Activated CD4-positive, alpha-beta T cell treated with anti-CD3 and anti-CD28 coated beads for 4 hours (primary cell): ENCODE results near the gene UTF1.
"Not testable (repeated sequence)": the region's sequence is repeated elsewhere in the genome, so short reads cannot be mapped to it uniquely, and the experiment has no call there.

Experiments
- DNase-seq, 2 donors: peaks; one replicate each; pipeline ENCODE4 v3.0.0-alpha.2; 2020

UTF1 gene

GRCh38 chr10:133210398-133211140 is 19.4 kb upstream of the UTF1 start:
- no peak for DNase-seq

DNA sequence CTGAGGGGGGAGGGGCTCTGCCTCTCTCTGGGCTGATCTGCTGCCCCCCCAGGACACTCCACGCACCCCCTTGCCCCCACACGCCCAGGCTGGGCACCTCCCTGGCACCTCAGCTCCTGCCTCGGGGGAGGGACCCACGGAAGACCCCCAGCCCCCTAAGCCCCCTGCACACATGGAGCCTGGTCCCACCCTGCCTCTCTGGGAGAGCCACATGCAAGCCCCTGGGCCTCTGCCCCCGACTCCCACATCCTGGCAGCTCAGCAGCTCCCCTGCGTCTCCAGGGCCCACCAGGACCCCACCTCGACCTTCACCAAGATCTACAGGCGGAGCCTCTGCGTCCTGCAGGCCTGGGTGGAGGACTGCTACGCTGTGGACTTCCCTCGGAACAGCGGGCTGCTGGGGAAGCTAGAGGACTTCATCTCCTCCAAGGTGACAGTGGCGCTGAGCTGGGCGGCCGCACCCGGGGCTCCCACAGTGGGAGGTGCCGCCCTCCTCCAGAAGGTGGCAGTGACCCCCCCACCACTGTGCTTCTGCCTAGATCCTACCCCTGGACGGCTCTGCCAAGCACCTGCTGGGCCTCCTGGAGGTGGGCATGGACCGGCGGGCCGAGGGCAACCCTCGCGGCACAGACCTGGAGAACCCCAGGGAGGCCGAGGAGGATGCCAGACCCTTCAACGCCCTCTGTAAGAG is 18.7 kb upstream of the UTF1 start:
- DNase-seq, result no peak

- no peak for DNase-seq
These were observed 17.8 kb upstream of the UTF1 start for GRCh38 chr10:133211959-133212852.

DNA sequence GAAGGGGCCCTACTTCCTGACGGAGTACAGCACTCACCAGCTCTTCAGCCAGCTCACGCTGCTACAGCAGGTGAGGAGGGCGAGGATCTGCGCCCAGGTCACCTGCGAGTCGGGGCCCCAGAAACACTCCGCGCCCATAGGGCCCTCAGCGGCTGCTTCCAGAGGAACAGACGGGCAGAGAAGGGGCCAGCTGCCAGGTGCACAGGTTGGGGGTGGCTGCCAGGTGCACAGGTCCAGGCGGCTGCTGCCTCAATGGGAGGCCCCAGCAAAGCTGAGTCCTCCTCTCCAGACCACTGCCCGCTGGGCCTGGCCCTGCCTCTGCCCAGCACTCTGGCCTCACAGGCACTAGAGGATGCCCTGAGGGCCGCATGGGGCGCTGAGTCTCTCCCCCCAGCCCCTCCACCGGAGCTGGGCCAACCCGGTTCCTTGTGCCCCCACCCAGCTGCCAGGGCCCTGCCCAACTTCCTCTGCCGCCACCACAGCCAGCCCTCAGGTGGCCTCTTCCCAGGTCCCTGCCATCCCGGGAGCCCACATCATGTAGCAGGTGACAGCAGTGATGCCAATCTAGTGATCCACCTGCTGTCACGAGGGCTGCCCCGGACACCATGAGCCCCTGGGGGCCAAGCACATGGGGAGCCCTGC is 17.0 kb upstream of the UTF1 start:
- no peak for DNase-seq

GRCh38 chr10:133213641-133214467 is 16.2 kb upstream of the UTF1 start:
- no peak for DNase-seq

GRCh38 chr10:133214468-133215410 is 15.3 kb upstream of the UTF1 start:
- DNase-seq, result no peak

DNA sequence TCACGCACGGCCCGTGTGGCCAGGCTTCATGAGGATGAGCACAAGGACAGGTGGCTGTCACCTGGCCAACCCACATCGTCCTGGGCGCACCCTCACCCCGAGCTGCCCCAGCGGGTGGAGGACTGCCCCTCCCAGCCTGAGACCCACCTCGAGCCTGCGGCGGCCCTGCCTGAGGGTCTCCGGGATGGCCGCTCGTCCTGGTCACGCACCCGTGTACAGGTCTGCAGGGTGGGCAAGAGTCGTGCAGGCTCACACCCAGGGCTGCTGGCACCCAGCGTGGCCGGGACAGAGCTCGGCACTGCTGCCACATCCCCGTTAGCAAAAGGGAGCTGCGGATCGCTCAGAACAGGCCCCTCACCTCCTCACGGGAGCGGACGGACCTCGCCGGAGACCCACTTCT is 14.4 kb upstream of the UTF1 start:
- no peak for DNase-seq

DNA sequence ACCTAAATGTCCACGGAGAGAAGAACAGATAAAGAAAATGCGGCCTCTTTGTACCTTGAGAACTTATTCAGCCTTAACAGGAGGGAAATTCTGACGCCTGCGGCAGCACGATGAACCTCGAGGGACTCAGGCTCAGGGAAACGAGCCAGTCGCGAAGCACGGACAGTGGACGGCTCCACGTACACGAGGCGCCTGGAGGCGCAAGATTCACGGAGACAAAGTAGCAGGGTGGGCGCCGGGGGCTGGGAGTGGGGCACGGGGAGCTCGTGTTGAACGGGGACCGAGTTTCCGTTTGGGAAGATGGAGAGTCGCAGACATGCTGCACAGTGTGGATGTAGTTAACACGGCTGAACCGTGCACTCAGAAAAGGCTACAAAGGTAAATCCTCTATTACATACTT is 13.2 kb upstream of the UTF1 start:
- DNase-seq, result no peak

- DNase-seq, result no peak
These were observed 12.0 kb upstream of the UTF1 start for GRCh38 chr10:133217800-133218589.

- no peak for DNase-seq
These were observed 11.1 kb upstream of the UTF1 start for GRCh38 chr10:133218891-133219290.

DNA sequence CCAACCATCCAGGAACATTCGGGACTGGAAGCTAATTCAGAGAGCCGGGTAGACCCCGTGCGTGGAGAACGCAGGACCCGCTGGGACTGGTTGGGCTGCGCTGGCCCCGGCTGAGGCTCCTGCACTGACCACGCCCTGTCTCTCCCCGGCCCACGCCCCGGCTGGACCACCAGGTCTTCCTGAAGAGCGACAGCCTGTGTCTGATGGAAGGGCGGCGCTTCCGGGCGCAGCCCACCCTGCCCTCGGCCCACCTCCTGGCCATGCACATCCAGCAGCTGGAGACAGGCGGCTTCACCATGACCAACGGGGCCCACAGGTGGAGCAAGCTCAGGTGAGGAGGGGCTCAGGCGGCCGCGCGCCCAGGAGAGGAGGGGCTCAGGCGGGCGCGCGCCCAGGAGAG is 10.2 kb upstream of the UTF1 start:
- no peak for DNase-seq

GRCh38 chr10:133221331-133221730 is 8.7 kb upstream of the UTF1 start:
- DNase-seq, result no peak

DNA sequence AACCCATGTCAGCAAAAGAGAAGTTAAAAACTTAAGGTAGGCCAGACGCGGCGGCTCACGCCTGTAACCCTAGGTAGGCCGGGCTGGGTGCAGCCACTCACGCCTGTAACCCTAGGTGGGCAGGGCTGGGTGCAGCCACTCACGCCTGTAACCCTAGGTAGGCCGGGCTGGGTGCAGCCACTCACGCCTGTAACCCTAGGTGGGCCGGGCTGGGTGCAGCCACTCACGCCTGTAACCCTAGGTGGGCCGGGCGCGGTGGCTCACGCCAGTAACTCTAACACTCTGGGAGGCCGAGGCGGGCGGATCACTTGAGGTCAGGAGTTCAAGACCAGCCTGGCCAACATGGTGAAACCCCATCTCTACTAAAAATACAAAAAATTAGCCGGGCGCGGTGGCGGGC is 8.3 kb upstream of the UTF1 start:
- not testable (repeated sequence) for DNase-seq

DNA sequence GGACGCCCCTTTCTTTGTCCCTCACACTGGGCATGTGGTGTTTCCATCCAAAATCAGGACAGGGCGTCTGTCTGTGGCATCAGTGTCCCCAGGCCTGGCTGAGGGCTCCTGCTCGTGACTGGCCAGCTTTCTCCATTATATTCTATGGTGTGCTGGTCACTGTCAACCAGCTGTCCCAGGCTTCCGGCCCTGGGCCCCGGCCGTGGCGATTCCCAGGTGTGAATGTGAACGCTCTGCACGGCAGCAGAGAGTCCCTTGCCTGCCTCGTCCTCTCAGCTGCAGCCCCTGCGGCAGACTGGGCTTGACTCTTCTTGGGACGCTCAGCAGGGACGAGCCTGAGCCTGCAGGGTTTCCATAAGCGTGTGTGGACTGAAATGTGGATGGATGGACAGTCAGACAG is 5.9 kb upstream of the UTF1 start:
- DNase-seq, result no peak

GRCh38 chr10:133224756-133225372 is 5.2 kb upstream of the UTF1 start:
- DNase-seq, result no peak

DNA sequence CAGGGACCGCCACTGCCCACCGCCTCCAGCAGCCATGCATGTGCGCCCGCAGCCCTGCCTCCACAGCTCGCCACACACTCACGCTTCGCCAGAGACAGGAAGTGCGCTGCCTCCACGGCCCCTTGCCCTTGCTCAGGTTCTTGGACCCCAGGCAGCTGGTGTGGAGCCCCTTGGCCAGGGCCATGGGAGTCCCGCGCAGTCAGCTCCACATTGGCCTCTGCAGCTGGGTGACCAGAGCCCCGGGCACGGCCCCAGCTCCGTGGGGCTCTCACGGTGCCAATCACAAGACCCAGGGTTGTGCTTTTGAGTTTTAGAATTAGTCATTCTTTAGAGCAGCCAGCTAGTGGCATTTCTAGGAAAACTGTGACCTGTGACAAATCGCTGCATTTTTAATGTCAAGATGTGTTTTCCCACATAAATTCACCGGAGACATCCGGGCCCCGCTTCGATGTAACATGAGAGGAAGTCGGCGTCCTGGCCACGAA is 4.3 kb upstream of the UTF1 start:
- DNase-seq, result no peak

DNA sequence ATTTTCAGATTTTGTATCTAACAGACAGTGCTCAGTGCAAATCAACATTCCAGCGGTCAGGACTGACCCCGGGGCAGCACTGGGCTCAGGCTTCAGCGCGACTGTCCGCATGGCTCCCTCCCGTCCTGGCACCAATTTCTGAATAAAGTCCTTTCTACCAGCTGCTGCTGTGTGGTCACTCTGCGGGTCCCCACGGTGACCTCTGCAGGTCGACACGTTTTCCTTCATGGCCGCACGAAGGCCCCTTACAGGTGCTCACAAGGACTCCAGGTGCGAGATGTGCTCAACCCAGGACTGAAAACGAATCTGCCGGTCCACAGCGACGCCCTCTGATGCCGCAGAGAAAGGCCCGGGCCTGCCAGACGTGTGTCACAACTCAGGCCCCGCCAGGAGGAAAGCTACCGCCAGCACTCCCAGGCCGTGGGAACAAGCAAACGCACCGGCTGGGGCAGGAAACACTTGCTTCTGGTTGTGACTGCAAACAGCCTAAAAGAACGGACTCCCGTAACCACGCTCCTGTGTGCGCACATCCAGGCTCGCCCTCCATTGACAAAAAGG is 3.7 kb upstream of the UTF1 start:
- DNase-seq, result no peak

DNA sequence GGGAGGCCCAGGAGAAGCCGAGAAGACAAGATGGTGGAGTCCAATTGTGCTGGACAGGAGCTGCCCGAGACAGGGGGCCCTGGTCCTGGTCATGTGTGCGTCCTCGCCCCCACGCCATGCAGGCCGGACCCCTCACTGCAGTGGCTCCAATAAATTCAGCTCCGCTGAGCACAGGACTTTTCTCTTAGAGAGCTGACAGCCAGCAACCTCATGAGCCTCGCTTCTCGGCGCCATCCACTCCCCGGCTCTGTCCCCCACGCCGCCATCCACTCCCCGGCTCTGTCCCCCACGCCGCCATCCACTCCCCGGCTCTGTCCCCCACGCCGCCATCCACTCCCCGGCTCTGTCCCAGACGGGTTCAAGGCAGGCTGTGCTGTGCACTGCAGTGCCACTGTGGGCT is 2.8 kb upstream of the UTF1 start:
- DNase-seq, result no peak
